ENCODE results near the gene CA4. TPM values are rescaled to one million over a fixed set of nuclear protein-coding genes. Genes with fewer than 3 reads are reported as not detected.

The CA4 gene
- total RNA-seq, 3 donors from 2014 or later = 4.7 to 46.5 (median 12.3) TPM

- Histone ChIP-seq H3K4me3 (peak overlapping the region in 2 of 3 donors; percentile 9 to 49), H3K27ac (no peak overlapping the region), H3K9me3 (no peaks in the 10 kb centered on the region), H3K27me3 (peaks cover 17 to 42% of the 10 kb centered on the region in 2 donors), H3K36me3 (no peaks in the 10 kb centered on the region), H3K4me1 (peaks cover 0 to 9% of the 10 kb centered on the region in 2 donors)
- DNase-seq (ENCODE audit: low spot score in 2 of 2) = peak in 1 of 2 donors; percentile 78
- intact Hi-C loops (cut with DNase I; ENCODE audit: low total_unique reads) = no loop called here
- TF ChIP-seq POLR2A (IDR thresholded peaks at IDR 0.05) (no peak), CTCF (IDR thresholded peaks at IDR 0.05) (peak in 2 of 3 donors; percentile 36 to 40)
These were observed 10.1 kb upstream of the CA4 start for GRCh38 chr17:60139438-60140285.

- peaks cover 0 to 9% of the 10 kb centered on the region in 2 donors for H3K4me1 ChIP-seq
- H3K9me3 ChIP-seq = no peaks in the 10 kb centered on the region
- no peak overlapping the region for H3K27ac ChIP-seq
- DNase-seq (ENCODE audit: low spot score in 2 of 2) = no peak
- TF ChIP-seq CTCF (IDR thresholded peaks at IDR 0.05) (no peak), POLR2AphosphoS5 (IDR thresholded peaks at IDR 0.05) (no peak), POLR2A (IDR thresholded peaks at IDR 0.05) (no peak)
- intact Hi-C loops (cut with DNase I; ENCODE audit: low total_unique reads) = no loop called here
- peak overlapping the region in 1 of 3 donors; percentile 29 for H3K4me3 ChIP-seq
- no peaks in the 10 kb centered on the region for H3K36me3 ChIP-seq
- H3K27me3 ChIP-seq = peaks cover 17 to 49% of the 10 kb centered on the region in 2 donors
These were observed 8.4 kb upstream of the CA4 start for GRCh38 chr17:60141111-60142018.

DNA sequence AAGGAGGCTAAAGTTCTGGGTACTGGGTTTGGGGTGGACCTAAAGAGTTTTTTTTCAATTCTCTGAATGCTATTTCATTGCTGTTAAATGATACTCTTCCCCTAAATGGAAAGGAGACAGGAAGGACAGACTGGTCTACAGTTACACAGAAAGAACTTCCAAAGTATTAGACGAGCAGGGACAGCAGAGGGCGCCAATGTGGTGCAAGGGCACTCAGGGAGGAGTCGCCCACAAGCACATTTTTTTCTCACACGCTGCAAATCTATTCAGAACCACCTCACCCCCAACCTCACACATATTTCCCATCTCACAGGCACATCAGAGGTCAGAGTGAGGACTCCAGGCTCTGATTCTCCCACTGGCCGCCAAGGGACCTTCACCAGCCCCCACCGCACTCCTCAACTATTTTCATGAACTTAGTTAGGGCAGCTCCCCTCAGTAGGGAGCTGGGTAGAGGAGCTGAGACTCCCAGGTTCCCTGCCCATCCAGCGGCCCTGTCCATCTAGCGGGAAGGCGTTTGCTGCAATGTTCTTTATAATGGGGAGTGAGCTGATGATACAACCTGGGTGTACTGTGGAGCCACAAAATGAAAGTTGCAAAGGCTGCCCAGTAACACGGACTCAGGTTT lies 6.8 kb upstream of the CA4 start:
- no peaks in the 10 kb centered on the region for H3K9me3 ChIP-seq
- H3K36me3 ChIP-seq = no peaks in the 10 kb centered on the region
- no peak overlapping the region for H3K27ac ChIP-seq
- no peak overlapping the region for H3K4me3 ChIP-seq
- intact Hi-C loops (cut with DNase I; ENCODE audit: low total_unique reads) = no loop called here
- H3K4me1 ChIP-seq = peaks cover 0 to 9% of the 10 kb centered on the region in 2 donors
- peak; percentile 37 to 63 (median 49) for TF ChIP-seq CTCF (IDR thresholded peaks at IDR 0.05)
- TF ChIP-seq POLR2AphosphoS5 (IDR thresholded peaks at IDR 0.05) = no peak
- TF ChIP-seq POLR2A (IDR thresholded peaks at IDR 0.05) = no peak
- DNase-seq (ENCODE audit: low spot score in 2 of 2) = peak; percentile 44 to 78
- H3K27me3 ChIP-seq = peaks cover 17 to 62% of the 10 kb centered on the region in 2 donors

DNA sequence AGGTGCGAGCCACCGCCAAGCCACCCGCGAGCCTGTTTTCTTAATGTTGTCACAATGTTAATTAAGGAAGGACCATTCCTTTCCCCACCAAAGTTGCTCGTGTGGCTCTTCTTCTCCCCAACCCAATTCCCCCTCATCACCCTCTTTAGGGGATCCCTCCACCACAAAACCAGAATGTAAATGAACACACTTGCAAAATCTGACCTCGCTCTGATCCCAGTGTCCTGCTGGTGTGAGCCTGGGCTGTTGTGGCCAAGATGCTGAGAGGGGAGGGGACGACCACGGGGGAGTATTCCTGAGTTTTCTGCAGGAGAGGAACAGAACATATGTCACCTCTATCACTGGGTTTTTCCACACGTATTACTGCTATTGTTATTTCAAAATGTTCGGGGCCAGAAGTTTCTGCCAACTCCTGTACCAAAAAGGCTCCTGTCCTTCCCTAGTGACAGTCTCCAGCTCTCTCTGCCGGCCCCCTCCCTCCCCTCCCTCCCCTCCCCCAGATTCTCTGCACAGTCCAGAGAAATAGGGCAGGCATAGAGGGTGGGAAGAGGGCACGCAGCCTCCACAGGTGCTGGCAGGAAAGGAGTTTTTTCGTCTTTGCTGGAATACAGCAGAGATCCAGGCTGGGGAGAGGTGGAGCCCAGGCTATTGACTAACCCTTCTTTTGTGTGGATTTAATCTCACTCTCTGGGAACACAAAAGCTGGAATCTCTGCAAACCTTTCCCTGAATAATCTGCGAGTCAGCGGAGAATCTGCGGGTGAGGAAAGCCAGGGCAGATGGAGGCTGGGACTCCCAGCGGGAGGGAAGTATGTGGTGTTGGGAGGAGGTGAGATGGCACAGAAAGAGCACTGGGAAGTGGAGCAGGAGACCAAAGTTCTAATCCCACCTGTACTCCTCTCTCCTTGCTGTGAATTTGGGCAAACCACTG lies 4.5 kb upstream of the CA4 start:
- Histone ChIP-seq H3K4me3 (no peak overlapping the region), H3K9me3 (no peaks in the 10 kb centered on the region), H3K4me1 (no peaks in the 10 kb centered on the region), H3K27ac (no peak overlapping the region), H3K36me3 (no peaks in the 10 kb centered on the region), H3K27me3 (peaks cover 14 to 62% of the 10 kb centered on the region in 2 donors)
- no peak for DNase-seq (ENCODE audit: low spot score in 2 of 2)
- TF ChIP-seq POLR2AphosphoS5 (IDR thresholded peaks at IDR 0.05) (no peak), CTCF (IDR thresholded peaks at IDR 0.05) (no peak), POLR2A (IDR thresholded peaks at IDR 0.05) (no peak)
- intact Hi-C loops (cut with DNase I; ENCODE audit: low total_unique reads) = loop anchor here (5.0 kb wide), 1 partner anchor 768 kb away; no protein-coding TSS in a partner anchor
